ELR (cell line): Measurements from ENCODE around the gene STK31.
"Not testable (repeated sequence)": the region's sequence is repeated elsewhere in the genome, so short reads cannot be mapped to it uniquely, and the experiment has no call there.

Source experiments
- DNase-seq: peaks from one replicate; pipeline ENCODE4 v3.0.0-alpha.2; 2015; ENCODE audit warnings: low read depth

The STK31 gene, protein sequence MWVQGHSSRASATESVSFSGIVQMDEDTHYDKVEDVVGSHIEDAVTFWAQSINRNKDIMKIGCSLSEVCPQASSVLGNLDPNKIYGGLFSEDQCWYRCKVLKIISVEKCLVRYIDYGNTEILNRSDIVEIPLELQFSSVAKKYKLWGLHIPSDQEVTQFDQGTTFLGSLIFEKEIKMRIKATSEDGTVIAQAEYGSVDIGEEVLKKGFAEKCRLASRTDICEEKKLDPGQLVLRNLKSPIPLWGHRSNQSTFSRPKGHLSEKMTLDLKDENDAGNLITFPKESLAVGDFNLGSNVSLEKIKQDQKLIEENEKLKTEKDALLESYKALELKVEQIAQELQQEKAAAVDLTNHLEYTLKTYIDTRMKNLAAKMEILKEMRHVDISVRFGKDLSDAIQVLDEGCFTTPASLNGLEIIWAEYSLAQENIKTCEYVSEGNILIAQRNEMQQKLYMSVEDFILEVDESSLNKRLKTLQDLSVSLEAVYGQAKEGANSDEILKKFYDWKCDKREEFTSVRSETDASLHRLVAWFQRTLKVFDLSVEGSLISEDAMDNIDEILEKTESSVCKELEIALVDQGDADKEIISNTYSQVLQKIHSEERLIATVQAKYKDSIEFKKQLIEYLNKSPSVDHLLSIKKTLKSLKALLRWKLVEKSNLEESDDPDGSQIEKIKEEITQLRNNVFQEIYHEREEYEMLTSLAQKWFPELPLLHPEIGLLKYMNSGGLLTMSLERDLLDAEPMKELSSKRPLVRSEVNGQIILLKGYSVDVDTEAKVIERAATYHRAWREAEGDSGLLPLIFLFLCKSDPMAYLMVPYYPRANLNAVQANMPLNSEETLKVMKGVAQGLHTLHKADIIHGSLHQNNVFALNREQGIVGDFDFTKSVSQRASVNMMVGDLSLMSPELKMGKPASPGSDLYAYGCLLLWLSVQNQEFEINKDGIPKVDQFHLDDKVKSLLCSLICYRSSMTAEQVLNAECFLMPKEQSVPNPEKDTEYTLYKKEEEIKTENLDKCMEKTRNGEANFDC

GRCh38 chr7:23710000-23710399, at the start of gene STK31:
STK31 (plus strand) TSS chr7:23710219; CDS start chr7:23710286, 67 bp downstream.
- no peak for DNase-seq

GRCh38 chr7:23661385-23661784, 48.6 kb upstream of the STK31 start:
- no peak for DNase-seq

GRCh38 chr7:23662124-23662983, 47.7 kb upstream of the STK31 start:
- DNase-seq: no peak

- no peak for DNase-seq
Measured at GRCh38 chr7:23662984-23663313, 47.1 kb upstream of the STK31 start.

GRCh38 chr7:23664122-23664521, 45.9 kb upstream of the STK31 start:
- DNase-seq: no peak

DNA sequence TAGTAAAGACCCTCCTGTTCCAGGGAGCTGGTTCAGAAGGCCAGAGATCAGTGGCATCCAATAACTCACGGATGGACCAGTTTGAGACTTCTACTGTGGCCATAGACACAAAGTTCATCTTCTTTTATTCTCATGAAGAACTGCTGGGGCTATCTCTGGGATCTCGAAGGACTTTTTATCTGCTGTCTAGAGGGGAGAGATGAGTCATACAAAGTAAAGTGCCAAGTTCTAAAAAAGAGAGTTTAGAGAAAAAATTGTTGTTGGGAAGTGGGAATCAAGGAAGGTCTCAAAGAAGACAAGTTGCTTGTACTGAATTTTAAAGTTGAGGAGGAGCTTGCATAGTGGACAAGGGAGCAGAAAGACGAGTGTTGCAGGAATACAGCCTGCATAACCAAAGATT, 38.0 kb upstream of the STK31 start:
- DNase-seq: peak; percentile 14

DNA sequence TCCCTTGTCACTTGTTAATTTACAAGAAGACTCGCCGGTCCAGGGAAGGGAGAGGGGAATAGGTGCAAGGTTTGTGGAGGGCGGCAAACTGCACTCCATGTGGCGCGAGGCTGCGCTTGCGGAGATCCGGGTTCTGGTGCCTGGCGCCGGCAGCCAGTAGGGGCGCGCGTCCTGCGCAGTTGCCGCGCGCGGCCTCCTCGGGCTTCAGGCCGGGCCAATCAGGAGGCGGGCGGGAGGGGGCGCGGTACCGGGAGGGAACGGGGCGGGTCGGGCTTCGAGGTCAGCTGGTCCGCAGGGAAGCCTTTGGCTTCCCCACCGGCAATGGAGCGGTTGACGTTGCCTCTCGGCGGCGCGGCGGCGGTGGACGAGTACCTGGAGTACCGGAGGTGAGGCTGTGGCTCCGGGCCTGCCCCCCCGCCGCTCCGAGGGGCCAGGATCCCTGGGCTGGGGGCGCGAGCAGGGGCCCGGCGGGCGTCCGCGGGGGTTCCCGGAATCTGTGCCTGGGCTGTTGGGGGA, 30.1 kb upstream of the STK31 start, which contains the start of gene FAM221A:
TSS of gene FAM221A (plus strand) at position 302 of the 516 bp plus-strand sequence. CDS start at position 322, 20 bp downstream.
- DNase-seq: peak; percentile 77

GRCh38 chr7:23680414-23681405, 29.3 kb upstream of the STK31 start:
- DNase-seq: peak; percentile 56

GRCh38 chr7:23684041-23684440, 26.0 kb upstream of the STK31 start:
- not testable (repeated sequence) for DNase-seq

DNA sequence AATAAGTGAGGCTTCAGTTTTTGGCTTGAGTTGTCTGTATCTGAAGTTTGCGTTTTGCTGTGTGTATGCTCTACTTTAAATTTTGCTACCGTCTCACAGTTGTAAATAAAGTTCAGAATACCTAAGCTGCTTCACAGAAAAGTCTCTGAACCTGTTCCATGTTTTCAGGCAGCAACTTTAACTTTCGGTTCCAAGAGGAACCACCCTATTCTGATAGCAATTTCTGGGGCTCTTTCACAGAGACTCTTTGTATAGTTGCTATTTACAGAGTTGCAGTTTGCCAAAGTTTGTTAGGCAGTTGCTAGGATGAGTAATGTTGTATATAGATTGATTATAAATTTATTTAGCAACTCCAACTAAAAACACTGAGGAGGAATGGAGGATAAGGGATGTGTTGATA, 24.3 kb upstream of the STK31 start:
- no peak for DNase-seq

- peak; percentile 3 for DNase-seq
Measured at GRCh38 chr7:23687011-23687410, 23.0 kb upstream of the STK31 start.

GRCh38 chr7:23689165-23689564, 20.9 kb upstream of the STK31 start:
- no peak for DNase-seq

DNA sequence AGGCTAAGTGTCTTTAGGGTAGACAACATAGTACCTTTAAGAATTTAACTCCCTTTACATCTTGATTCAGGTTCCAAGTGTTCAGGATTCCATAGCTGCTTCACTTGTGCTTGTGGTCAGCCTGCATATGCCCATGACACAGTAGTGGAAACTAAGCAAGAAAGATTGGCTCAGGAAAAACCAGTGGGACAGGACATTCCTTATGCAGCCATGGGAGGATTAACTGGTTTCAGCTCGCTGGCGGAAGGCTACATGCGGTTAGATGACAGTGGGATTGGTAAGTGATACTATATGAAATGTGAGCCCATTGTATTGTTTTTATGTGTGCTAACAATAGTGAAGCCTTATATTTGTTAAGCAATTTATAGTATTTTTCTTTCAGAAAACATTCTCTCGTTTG, 18.7 kb upstream of the STK31 start:
- DNase-seq: no peak

DNA sequence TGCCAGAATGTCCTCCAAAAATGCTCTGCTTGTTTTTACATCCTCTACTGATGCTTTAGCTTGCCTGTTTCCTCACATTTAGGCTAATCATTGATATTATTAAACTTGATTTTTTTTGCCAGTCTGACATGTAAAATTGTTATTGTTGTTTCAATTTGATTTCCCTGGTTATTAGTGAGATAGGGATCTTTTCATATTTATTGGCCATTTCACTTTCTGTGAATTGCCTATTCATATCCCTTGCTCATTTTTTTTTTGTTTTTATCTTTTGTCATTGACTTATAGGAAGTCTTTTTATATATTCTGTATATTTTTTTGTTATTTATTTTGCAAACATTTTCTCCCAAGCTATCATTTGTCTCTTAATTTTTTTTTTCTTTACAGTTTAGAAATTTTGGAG, 16.8 kb upstream of the STK31 start:
- DNase-seq: no peak

DNA sequence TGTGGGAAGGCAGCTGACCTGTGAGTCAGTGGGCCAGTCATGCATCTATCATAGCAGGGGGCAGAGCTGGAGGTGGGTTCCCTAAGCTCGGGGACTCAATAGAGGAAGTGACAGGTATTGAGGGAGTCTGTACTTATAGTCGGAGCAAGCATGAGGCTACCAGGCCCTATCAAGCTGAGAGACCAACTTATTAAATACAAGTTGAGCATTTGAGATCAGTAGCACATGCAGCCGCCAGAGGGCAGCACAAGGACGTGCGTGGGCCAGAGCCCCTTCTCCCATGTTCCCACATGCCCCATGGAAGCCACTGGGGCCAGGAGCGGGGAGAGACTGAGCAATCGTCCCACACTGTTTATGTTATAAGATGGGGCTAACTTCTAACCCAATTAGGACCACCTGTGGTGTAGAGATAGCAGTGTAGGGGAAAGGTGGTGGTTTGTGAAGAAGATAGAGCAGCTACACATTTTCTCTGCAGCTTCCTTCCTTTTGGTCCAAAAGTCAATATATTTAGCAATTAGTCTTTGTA, 13.0 kb upstream of the STK31 start:
- DNase-seq: peak; percentile 82

- no peak for DNase-seq
Measured at GRCh38 chr7:23698822-23699221, 11.2 kb upstream of the STK31 start.

DNA sequence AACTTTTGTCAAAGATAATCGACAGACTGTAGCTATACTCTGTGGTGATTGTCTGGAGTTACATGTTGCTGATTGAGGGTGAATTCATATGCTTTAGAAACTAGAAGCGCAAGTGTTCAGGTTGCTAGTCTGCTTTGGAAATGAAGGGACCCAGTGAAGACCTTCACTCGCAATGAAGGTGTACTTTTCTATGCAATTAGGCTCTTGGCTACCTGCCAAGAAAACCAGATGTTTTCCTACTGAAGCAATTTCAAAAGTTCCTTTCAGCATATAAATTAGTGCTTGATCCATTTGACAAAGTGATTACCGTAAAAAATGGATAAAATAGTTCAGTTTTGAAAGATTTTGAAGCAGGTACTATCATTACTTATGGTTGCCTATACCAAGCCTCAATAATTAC, 10.0 kb upstream of the STK31 start:
- DNase-seq: no peak

DNA sequence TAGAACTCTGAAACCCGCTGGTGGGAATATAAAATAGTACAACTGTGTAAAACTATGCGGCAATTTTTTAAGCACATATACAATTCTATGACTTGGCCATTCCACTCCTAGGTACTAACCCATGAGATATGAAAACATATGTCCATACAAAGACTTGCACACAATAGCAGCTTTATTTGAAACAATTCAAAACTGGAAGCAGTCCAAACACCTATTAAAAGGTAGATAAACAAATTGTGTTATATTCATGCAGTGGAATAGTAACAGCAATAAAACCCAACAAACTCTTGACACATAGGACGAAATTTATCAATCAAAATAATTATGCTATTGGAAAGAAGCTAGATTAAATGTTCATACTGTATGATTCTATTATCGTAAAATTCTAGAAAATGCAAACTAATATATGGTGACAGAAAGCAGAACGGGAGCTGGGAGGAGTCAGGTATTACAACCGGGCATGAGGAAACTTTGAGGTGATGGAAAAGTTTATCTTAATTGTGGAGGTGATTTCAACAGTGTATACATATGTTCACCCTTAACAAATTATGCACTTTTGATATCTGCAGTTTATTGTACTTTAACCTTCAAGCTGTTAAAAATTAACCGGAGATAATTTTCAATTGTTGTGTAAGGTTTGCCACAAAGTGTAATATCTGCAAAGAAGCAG, 803 bp upstream of the STK31 start:
- DNase-seq: no peak
